ENCODE data around the gene TMEM95.
"Not testable (repeated sequence)": the region's sequence is repeated elsewhere in the genome, so short reads cannot be mapped to it uniquely, and the experiment has no call there.

TMEM95 gene

GRCh38 chr17:7346761-7347614 is 8.0 kb upstream of the TMEM95 start:
- DNase-seq (ENCODE audit: low read depth in 2 of 2): no peak

- no peak for DNase-seq (ENCODE audit: low read depth in 2 of 2)
Measured at GRCh38 chr17:7347630-7348477, 7.1 kb upstream of the TMEM95 start.

- no peak for DNase-seq (ENCODE audit: low read depth in 2 of 2)
Measured at GRCh38 chr17:7348478-7349242, 6.3 kb upstream of the TMEM95 start.

- DNase-seq (ENCODE audit: low read depth in 2 of 2): peak; percentile 65 to 74
Measured at GRCh38 chr17:7351665-7352502, 3.1 kb upstream of the TMEM95 start, which contains the start of gene KCTD11. Gene KCTD11, plus strand, starts transcription at chr17:7352162.

- no peak for DNase-seq (ENCODE audit: low read depth in 2 of 2)
Measured at GRCh38 chr17:7352503-7352889, 2.5 kb upstream of the TMEM95 start.

GRCh38 chr17:7352910-7353635 is 1.9 kb upstream of the TMEM95 start:
- no peak for DNase-seq (ENCODE audit: low read depth in 2 of 2)

GRCh38 chr17:7354262-7354843 is 603 bp upstream of the TMEM95 start:
- DNase-seq (ENCODE audit: low read depth in 2 of 2): no peak

GRCh38 chr17:7355573-7355972 is 617 bp downstream of the TMEM95 start:
- DNase-seq (ENCODE audit: low read depth in 2 of 2): no peak

GRCh38 chr17:7356072-7356549 is 1.2 kb downstream of the TMEM95 start:
- DNase-seq (ENCODE audit: low read depth in 2 of 2): peak; percentile 82 to 87

- no peak for DNase-seq (ENCODE audit: low read depth in 2 of 2)
Measured at GRCh38 chr17:7356756-7357155, 1.8 kb downstream of the TMEM95 start.

- no peak for DNase-seq (ENCODE audit: low read depth in 2 of 2)
Measured at GRCh38 chr17:7357381-7357780, 2.4 kb downstream of the TMEM95 start.

- no peak for DNase-seq (ENCODE audit: low read depth in 2 of 2)
Measured at GRCh38 chr17:7361906-7362305, 7.0 kb downstream of the TMEM95 start.

GRCh38 chr17:7363311-7363710 is 8.4 kb downstream of the TMEM95 start:
- DNase-seq (ENCODE audit: low read depth in 2 of 2): no peak

GRCh38 chr17:7365963-7366362 is 11.0 kb downstream of the TMEM95 start:
- not testable (repeated sequence) for DNase-seq (ENCODE audit: low read depth in 2 of 2)

GRCh38 chr17:7367083-7367482 is 12.1 kb downstream of the TMEM95 start:
- no peak for DNase-seq (ENCODE audit: low read depth in 2 of 2)

- DNase-seq (ENCODE audit: low read depth in 2 of 2): no peak
Measured at GRCh38 chr17:7367918-7368598, 13.1 kb downstream of the TMEM95 start.

GRCh38 chr17:7368599-7368994 is 13.6 kb downstream of the TMEM95 start:
- DNase-seq (ENCODE audit: low read depth in 2 of 2): not testable (repeated sequence)

GRCh38 chr17:7369825-7370224 is 14.9 kb downstream of the TMEM95 start:
- DNase-seq (ENCODE audit: low read depth in 2 of 2): no peak

GRCh38 chr17:7370853-7371252 is 15.9 kb downstream of the TMEM95 start:
- DNase-seq (ENCODE audit: low read depth in 2 of 2): no peak
